LoVo (cell line): ENCODE results near the gene PPEF1.
"Not testable (repeated sequence)": the region's sequence is repeated elsewhere in the genome, so short reads cannot be mapped to it uniquely, and the experiment has no call there.

Experiments used
- DNase-seq: peaks from one replicate; pipeline ENCODE4 v3.0.0-alpha.2; 2016; ENCODE audit warnings: low spot score

PPEF1 gene

GRCh38 chrX:18793601-18794089, 86.2 kb downstream of the PPEF1 start:
- DNase-seq: peak; percentile 38

DNA sequence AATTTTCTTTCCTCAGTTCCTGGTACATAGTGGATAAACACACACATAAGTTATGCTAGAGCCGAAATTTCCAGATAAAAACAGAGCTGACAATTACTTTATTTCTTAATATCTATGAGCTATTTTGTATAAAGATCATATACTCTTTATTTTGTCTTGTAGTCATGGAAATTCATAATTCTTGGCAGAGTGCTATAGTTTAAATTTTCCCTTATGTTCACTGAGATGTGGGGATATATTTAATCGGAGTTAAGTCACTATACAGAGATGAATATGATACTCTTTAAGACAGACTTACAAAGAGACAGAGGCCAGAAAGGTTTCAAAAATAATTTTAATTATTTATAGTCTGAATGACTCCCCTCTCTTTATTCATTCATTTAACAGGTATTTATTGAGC, 89.7 kb downstream of the PPEF1 start:
- no peak for DNase-seq

DNA sequence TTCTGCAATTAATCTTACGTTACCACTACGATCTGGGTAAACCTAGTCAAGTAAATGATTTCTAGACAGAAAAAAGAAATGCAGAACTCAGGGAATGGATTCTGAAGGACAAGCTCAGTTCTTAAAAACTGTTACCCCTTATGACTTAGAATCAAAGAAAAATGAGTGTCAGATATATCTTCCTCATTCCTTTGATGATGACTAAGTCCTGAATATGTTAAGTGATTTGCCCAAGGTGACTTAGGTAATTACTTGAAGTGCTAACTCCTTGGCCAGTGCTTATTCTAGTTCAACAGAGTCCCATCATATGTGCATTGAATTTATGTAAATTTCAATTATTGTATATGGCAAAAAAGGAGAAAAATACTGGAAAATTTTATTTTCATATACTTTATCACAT, 92.5 kb downstream of the PPEF1 start:
- DNase-seq: no peak

GRCh38 chrX:18809641-18810040, 102.2 kb downstream of the PPEF1 start:
- no peak for DNase-seq

- no peak for DNase-seq
Observed at GRCh38 chrX:18810416-18810815, 103.0 kb downstream of the PPEF1 start.

DNA sequence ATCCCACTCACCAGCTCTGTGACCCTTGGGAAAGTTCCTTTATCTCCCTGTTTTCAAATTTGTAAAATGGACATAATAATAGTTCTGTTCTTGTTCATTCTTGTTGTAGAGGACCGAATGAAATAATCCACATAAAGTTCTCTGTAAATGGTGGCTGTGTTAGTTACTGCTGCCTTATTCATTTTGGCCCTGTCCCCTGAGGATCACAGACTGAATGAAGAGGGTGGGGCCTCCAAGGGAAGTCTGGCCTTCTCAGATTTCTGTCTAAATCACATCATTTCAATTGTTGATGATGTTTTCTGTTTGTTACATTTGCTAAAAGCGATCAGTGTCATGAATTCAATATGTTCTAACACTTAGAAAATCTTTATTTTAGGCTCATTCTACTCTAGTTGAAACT, 117.9 kb downstream of the PPEF1 start:
- no peak for DNase-seq

DNA sequence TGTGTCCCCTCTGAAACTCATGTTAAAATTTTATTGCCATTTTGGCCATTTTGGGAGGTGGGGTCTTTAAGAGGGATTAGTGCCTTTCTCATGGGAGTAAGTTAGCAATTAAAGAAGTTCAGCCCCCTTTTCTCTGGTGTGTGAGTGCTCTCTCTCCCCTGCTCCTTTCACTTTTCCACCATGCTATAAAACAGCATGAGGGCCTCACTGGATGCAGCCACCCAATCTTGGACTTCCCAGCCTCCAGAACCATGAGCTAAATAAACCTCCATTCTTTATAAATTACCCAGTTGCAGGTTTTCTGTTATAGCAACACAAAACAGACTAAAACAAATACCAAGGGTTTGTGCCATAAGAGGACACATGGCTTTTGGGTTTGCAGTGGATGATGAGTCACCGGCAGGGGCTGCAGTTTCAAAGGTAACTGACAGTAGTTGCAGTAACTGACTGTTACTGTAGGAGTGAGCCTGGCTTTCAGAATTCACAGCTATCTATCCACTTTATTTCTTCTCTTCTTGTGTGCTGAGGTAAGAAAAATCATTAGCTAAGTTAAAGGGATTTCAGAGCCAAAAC, 121.5 kb downstream of the PPEF1 start:
- no peak for DNase-seq

- DNase-seq: no peak
Observed at GRCh38 chrX:18833071-18833731, 125.8 kb downstream of the PPEF1 start.

- DNase-seq: not testable (repeated sequence)
Observed at GRCh38 chrX:18847901-18848300, 140.5 kb downstream of the PPEF1 start.

GRCh38 chrX:18855919-18856644, 148.6 kb downstream of the PPEF1 start:
- DNase-seq: no peak

DNA sequence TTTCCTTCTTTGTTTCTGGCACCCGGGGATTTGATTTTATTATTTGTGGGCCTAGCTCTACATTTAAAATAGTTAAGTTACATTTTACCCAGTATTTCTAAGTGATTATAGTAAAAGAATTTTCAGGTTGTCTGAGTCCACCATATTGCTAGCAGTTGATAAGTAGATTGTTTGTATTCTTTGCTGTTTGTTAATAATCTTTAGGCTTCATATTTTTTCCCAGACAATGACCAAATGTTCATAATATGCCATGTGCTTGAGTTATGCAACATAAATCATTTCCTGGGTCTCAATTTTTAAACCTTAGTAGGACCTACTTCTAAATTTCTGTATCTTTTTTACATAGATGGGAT, 149.2 kb downstream of the PPEF1 start:
- no peak for DNase-seq

GRCh38 chrX:18861511-18861910, 154.1 kb downstream of the PPEF1 start:
- no peak for DNase-seq

GRCh38 chrX:18864390-18864920, 157.0 kb downstream of the PPEF1 start:
- DNase-seq: no peak

DNA sequence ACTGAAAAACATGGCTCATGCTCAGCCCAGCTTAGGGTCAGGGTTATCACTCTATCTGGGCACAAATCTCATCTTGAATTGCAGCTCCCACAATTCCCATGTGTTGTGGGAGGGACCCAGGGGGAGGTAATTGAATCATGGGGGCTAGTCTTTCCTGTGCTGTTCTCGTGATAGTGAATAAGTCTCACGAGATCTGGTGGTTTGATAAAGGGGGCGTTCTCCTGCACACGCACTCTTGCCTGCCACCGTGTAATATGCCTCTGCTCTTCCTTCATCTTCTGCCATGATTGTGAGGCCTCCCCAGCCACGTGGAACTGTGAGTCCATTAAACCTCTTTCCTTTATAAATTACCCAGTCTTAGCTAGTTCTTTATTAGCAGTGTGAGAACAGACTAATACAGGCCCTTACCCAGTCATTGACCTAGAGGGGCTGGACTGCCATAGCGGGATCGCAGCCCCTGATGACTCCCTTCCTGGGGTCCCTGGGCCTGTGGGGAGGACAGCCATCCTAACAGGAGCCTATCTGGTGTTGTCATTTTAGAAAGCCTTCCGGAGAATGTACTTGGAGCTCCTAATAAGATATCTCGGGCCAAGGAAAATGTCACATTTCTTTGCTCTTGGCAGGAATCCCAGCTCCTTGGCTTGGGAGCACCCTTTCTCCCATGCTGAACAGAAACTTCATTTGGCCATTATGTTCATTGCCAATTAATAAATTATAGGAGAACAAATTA, 163.9 kb downstream of the PPEF1 start:
- DNase-seq: no peak

GRCh38 chrX:18871970-18872369, 164.5 kb downstream of the PPEF1 start:
- DNase-seq: no peak

- no peak for DNase-seq
Observed at GRCh38 chrX:18872621-18873020, 165.2 kb downstream of the PPEF1 start.

DNA sequence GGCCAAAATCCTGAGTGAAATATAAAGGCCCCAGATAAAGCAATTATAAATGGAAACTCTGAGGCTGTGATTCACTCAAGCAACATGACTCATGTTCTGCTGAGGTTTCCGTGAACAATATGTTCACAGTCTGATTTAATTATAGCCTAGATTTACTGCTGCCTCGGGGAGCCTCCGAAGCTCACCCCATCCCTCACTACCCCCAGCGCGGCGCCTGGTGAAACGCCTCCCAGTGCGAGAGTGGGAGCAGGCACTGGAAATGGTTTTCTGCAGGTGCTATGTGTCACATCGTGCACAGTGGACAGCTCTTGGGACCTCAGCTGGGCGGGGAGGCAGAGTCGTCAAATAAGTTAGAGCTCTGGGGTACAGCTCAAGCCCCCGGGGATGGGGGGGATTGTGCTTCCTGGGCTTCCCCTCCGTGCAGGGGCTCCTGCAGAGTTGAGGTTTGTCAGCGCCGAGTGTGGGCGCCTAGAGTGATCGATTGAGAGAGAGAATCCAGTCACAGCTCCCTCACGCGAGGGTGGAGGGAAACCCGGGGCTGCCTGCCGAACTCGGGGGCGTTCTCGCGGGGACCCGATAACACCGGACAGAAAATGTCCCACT, 165.8 kb downstream of the PPEF1 start:
- peak; percentile 1 for DNase-seq

- DNase-seq: no peak
Observed at GRCh38 chrX:18873836-18874235, 166.4 kb downstream of the PPEF1 start.

GRCh38 chrX:18874560-18875255, 167.3 kb downstream of the PPEF1 start:
- DNase-seq: no peak

DNA sequence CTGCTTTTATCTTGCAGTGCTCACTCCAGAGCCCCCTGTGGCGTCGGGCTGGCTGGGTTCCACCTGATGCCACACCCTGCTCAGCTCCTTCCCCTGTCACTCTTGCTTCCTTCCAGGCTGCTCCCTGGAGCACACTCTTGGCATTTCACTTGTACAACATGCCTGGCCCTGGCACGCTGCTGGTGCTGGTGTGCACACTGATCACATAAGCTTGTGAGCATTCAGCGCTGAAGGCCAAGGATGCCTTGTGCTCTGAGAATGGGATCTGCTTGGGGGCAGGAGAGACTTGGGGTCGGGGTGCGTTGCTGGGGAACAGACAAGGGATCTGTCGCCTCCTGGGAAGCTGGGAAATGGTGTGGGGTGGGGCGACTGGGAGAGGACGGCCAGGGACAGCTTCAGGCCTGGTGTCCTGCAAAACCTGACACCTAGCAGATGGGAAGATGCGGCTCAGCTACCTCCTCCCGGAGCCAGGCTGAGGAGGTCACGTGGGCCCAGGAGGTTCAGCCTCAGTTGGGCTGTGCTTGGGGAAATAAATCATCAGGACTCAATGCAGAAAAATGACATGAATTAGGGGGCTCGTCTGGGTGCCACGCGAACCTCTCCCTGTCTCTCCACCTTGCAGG, 167.9 kb downstream of the PPEF1 start:
- DNase-seq: peak; percentile 2

DNA sequence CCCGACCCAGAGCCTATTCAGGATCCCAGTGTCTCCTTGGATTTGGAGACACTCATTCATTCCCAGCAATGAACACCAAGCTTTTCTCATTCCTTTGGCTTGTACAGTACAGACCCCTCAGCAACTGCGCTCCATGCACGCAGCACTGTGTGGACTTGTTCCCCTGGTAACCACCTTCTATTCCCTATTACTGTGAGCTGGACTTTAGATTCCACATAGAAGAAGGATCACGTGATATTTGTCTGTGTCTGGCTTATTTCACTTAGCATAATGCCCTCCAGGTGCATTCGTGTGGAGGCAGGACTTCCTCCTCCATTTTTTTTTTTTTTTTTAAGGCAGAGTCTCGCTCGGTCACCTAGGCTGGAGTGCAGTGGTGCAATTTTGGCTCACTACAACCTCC, 170.0 kb downstream of the PPEF1 start:
- DNase-seq: no peak
